SKM-1 treated with dmso at 0.1 percent for 144 hours (cell line): ENCODE data around the gene PTPRG.

Source experiments
- DNase-seq: peaks from one replicate; lab custom pipeline; 2025; ENCODE audit not compliant: unreplicated experiment; lab: John Stamatoyannopoulos, UW

Gene PTPRG

DNA sequence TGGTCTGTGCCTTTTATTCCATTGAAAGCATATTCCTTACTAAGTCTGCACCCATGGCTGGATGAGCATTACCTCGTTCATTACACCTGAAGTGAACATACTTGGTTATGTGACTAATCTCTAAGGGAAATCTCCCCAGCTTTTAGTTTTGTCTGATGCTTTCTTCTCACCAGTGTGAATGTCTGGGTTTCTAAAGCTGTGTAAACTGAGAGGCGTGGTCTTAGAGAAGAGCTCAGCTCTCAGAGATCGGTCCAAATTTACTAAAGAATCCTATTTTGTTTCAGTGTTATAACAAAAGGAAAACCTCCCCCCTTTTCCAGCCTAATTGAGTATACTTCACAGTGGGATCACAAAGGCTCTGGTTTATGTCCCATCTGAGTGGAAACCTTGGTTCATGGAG is 352.3 kb downstream of the PTPRG start:
- no peak for DNase-seq

DNA sequence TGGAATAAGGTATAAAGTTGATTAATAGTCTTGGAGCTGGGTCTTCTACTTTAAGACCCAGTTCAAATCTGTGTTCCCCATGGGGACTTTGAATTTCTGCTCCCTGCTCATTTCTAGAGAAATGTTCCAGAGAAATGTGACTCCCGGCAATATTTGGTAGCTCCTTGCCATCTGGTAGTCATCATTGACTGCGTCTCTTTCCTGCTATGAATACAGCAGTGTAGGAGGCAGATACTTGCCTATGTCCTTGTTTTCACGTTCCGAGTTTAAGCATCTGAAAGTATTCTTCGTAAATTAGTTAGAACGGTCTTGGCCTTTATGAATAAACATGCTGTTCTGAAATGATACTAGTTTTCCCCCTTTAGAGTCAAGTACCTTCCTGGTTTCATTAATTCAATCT is 352.9 kb downstream of the PTPRG start:
- DNase-seq: no peak

DNA sequence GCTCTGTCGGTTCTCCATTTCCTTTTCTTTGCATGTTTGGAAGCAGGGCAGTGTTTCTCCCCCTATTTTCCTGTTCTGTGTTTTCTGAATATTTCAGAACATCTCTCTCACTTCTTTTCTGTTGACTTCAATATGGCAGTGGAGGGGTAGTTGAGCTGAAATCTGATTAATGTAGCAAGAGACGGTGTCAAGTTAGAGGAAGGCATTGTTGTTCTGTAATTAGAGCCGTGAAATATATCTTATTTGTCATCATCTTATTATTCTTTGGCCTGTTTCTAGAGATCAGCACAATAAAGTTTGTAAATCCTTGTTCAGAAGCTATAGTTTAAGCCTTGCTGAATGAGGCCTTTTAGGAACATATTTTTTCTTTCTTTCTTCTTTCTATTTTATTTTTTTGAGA is 353.9 kb downstream of the PTPRG start:
- no peak for DNase-seq

DNA sequence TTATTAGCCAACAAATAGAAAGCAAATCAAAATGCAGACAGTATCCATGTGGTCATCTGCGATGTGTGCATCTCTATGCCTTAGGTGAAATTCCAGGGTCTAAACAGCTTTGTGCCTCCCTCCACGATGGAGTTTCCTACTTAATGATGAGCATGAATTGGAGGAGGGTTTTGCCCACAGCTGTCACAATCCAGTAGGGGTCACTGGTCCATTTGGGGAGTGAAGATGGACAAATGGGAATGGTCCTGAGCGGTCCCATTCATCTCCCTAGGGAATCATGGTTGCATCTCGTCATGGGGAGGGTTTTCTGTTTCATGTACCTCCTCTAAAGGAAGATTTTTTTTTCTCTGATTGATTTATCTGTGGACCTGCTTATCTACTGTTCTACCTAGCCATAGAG is 358.0 kb downstream of the PTPRG start:
- no peak for DNase-seq

DNA sequence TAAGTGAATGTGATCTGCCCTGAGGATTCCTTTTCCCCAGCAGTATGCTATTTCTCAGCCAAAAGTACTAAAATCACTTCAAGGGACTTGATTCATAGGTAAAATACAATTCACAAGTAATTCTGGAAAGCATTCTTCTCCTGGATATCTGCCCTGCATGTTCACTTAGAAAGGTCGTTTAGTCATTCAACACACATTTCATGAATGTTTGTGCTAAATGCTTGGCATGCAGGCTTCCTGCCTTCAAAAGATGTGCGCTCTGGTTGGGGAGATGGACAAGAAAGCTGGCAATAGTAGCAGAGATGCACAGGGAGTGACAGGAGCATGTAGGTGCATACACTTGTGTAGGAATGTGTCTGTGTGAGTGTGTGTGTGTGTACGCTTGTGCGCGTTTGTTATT is 360.7 kb downstream of the PTPRG start:
- no peak for DNase-seq

DNA sequence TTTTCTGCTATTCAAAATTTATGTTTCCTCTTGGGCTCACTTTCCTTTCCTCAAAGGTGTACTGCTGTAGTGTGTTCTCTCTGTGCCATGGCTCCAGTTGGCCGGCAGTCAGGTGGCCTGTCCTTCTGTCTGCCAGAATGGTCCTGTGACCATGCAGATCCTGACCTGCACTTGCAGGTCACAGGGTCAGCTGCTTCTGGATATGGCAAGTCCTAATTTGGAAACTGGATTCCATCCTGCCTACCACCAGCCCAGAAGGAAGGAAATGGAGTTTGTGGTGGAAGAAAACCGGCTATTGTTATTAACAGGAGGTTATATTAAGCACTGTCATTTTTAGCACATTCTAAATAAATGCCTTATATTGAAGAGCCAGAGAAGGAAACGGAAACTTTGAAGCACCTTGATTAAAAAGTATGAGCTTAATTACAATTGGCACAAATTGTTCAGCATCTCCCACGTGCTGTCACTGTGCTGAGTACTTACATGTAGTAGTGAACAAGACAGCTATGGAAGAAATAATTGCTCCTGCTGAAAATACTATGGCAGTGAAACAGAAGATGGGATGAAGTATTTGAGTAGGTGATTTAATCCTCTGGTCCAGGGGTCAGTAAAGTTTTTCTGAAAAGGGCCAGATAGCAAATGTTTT is 362.8 kb downstream of the PTPRG start:
- no peak for DNase-seq

DNA sequence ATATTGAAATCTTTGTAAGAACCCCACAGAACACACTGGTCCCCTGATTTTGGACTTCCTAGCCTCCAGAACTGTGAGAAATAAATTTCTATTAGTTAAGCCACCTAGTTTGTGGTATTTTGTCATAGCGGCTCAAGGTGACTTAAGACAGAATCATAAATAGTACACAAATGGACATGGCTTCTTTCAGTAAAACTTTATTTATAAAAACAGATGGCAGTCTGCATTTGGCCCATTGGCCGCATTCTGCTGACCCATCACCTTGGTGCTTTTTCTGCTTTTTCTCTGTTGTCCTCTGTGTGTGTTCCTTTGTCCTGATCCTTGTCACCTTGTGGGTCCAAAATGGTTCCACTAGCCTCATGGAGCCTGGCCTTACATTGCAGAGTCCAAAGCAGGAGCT is 363.6 kb downstream of the PTPRG start:
- DNase-seq: no peak

DNA sequence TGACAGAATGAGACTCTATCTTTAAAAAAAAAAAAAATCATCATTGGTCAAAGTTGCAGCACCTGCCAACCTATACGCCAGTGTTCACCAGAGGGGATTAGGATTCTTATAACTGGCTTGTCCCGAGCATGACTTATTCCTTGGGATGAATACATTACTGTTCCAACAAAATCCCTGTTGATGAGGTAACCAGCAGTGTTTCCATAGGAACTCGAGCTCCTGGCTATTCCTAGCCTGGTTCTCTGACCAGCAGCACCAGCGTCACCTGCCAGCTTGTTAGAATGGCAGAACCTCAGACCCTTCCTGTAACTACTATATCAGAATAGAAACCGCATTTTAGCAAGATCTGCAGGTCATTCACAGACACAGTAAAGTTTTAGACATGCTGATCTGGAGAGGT is 364.4 kb downstream of the PTPRG start:
- no peak for DNase-seq

DNA sequence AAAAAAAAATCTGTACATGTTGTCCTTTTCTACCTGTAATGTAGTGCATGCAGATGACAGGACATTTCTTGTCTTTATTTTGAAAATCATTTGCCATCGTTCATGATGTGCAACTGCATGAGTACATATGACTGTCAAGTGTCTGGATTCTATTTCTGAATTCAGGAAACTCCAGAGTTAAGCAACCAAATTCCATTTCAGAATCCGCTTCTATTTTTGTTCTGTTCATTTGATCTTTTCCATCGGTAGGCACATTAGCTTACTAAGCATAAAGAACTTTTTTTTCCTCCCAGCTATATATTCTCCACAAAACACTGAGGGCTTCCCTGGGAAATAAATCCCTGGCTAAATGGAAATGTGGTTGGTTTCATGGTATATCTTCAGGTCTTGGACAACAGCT is 365.6 kb downstream of the PTPRG start:
- no peak for DNase-seq

DNA sequence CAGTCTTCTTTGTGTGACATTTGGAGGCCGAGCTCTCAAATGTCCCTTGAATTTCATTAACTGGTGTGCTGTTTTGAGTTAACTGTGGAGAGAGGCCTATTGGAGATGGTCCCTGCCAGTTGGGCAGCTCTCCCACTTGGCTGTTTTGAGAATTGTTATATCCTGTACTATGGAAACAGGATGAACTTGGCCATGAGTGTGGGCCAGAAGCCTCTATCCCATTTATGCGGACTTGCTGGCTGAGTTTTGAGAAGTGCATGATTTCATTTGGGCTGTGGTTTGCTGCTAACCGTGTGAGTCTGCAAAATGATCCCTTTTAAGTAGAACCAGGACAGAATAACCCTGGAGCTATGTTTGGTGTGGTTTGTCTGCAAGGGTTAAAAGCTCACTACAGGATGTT is 366.0 kb downstream of the PTPRG start:
- no peak for DNase-seq

DNA sequence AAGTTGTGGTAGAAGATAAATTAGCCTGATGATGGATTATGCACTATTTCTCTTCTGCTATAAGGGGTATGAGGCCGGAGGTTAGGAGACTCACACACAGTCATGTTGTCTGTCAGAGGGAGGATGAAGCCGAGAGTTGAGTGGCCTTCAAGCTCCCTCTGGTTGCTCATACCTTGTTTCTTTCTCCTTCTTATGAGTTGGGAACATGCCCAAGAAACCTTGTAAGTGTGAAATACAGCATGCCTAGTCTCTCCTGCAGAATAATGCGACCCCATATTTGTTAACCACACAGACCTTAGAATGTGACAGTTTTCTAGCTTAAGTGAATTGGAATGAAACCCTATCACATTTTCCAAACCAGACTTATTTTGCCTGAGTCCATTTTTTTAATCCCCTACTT is 366.7 kb downstream of the PTPRG start:
- no peak for DNase-seq

DNA sequence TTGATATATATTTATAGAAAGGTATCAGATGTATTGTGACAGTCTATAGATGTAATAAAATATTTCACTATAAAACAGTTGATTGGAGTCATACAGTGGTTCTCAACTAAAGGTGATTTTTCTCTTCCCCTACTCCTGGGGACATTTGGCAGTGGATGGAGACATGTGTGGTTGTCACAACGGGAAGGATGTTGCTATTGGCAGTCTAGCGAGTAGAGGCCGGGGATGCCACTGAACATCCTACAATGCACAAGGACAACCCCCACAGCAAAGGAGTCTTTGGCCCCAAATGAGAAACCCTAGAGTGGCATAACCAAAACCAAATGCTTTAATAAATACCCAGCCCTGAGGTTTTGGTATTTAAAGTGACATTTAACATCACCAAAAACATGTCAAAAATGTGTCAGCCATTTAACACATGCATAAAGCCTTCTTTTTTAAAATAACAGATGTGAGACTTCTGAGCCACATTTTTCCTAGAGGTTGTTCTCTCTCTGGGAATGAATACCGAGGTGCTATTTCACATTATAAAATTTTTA is 367.5 kb downstream of the PTPRG start:
- DNase-seq: no peak

DNA sequence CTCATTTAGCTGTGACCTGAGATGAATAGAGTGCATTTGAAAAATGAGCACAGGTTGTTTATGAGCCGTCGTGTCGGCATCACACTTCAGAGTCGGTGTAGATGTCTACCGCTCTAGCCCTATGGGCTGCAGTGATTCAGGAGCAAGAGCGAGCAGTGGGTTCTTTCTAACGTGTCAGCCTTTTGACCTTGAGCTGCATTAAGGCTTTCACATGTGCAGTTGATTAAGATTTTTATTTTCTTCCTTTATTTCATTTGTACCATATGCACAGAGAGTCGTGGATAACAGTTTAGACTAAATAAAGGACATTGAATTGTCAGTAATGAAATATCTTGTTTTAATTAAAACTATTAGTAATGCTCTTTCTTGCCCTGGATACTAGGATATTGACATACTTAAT is 368.2 kb downstream of the PTPRG start:
- DNase-seq: no peak

DNA sequence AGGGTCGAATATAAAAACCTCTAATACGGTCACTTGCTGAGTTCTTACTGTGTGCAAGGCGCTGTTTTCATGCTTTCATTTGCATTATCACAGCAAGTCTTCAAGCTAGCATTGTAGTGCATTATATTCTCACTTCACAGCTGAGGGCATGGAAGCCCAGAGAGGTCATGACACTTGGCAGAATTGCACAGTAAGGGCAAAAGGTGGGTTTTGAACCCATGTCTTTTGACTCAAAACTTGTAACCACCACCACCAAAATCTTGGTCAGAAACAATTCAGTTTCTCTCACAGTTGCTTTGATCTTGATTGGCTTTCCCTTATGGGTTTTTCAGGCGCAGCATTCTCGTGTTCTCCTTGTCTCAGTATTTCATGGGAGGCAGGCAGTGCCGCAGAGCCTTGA is 371.1 kb downstream of the PTPRG start:
- no peak for DNase-seq

DNA sequence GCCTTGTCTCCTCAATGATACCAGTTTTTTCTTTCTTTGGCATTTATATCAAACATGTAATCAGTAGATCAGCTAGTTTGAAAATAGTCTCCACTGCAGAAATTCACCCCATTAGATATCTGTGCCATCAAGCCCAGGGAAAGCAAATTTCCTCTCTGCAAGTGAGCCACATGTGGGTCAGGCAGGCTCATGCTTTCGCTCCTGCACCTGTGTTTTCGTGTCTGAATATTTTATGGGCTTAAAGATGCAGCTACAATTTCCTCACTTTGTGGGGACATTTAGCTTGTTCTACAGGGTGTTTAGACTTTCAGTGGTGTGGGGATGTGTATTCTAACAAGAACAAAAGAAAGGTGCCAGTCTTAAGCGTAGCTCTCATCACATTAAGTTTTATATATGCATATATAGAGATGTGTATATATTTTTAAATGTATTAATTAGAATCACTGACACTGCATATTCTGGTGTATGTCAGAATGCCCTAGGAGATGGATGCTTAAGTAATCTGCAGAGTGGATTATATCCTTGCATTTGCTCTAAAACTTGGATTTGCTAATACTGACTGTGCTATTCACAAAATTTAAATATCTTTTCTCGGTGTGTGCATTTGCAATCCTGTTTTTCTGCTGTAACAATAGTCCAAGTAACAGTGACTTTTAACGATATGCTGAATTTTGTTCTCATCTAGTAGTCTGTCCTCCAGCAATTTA is 372.6 kb downstream of the PTPRG start:
- no peak for DNase-seq

DNA sequence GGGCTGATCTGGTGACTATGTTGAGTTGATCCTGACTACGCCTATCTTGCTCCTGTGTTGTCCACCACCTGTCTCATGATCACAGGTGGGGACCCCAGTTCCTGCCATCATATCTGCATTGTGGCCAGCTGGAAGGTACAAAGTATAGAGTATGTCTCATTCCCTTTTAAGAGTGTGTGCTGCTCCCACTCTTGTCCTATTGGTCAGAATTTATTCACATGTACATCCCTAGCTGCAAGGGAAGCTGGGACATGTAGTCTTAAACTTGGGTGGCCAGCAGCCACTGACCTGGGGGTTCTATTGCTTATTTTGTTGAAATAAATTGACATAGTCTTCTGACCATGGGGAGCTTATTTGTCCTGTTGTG is 373.1 kb downstream of the PTPRG start:
- DNase-seq: no peak

DNA sequence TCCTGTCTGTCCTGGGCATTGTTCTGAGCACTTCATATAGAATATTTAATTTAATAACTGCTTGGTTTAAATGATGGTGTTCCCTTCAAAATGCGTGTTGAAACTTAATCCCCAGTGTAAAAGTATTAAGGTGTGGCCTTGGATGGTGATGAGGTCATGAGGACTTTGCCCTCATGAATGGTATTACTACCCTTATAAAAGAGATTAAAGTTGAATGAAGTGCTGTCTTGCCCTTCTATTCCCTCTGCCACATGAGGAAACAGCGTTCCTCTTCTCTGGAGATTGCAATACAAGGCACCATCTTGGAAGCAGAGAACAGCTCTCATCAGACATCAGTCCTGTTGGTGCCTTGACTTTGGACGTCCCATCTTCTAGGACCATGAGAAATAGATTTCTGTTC is 374.4 kb downstream of the PTPRG start:
- no peak for DNase-seq

DNA sequence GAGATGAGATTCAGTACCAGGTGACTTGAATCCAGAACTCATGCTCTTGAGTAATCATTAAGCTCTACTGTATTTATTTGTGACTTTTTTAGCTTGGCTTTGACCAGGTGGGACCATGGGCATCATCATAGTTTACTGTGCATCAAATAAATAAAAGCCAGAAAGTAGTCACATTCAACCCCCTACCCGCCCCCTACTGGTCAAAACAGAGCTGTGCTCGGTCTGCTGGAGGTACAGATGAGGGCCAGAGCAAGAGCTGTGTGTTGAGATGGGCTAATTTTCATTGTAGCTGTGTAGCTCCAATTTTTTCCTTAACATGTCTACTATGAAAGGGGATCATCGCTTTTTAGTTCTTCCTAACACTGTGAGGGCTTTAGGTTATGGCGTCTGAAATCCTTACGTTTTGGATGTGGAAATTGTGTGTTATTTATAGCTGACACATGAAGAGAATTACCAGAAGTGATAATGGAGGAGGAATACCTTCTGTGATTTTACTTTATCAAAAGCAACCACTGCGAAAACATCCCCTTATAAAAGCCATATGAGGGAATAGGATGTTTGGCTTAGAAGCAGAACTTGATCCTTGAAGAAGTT is 375.1 kb downstream of the PTPRG start:
- DNase-seq: no peak

DNA sequence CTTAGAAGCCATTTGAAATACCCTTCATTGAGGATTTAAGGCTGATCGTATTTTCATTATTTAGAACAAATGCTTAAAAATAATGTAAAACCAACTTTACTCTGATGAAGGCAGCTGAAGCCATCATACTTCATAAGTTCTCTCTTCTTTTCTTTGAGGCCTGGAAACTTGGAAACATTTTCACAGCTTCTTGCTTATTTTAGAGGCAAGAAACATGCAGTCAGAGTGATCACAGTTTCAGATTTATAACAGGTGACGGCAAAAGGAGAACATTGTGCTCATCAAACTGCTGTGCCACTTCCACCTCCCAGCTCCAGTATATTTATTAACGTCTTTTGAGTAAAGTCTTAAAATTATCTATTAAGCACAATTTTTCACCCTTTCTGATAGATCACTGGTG is 376.1 kb downstream of the PTPRG start:
- DNase-seq: no peak

DNA sequence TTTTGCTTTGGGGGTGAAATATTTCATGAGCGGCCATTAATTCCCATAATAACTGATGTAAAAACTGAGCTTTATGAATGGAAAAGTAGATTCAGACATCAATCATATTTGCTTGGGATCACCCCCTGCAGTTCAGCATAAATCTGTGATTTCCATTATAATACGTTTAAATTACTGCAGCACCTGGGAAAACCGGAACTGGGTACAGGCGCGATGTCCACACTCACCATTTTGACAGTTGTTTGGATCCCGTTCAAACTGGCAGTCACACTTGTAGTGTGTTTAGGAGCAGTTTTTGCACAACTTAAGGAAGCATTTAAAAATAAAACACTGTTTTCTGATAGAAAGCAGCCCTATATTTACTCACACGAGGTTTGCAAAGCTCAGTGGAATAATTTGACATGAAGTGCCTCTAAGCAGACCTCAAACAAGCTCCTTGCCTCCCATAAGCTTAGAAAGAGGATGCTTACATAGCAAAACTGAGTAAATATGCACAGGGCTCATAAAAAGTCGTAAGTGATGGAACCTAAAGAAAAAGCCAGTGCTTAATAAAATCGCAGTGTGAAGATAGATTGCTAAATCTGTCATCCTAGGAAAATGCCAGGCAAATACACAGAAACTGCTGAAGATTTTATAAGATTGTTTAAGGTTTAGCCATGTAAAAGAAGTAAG is 377.6 kb downstream of the PTPRG start:
- no peak for DNase-seq

DNA sequence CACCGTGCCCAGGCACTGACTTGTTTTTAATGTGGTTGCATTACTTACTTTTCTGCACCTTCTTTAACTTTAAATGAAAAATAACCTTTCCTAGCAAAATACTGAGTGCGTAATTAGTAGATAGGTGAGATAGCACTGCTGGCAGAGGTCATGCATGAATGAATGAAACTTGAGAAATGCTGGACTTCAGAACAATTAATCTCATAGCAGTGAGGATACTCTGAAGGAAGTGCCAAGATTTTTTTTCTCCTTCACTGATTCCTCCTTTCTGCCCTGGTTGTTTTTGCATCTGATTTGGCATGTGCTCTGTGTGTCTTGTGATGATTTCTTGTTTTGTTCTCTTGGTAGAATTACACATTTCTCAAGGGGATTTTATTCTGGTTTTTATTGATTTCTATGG is 378.9 kb downstream of the PTPRG start:
- no peak for DNase-seq

DNA sequence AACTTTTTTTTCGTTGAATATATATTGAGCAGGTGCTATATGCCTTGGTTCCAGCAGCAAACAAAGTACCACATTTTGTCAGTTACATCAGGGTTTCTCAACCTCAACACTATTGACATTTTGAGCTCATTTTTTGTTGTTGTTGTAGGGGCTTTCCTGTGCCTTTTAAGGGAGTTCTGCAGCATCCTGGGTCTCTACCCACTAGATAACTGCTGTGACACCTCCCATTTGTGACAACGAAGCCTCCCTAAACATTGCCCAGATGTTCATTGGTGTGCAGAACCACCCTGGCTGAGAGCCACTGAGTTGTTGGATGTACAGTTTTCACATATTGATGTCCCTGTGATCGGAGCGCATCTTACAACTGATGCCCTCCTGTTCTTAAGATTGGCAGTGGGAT is 382.6 kb downstream of the PTPRG start:
- DNase-seq: no peak
